Memory B cell (primary cell): ENCODE data around the gene MAP7.

Experiments
- ATAC-seq: fragments of 150-1000 bp; cut with Tn5 transposase; 2 replicates; pipeline ENCODE4 v1.10.0; 2021; ENCODE audit warnings: low read depth, mild to moderate bottlenecking, moderate library complexity
- DNase-seq, 2 donors: peaks; one replicate each; pipeline ENCODE4 v3.0.0; 2022; ENCODE audit warnings: low spot score in 2 of 2
- H3K27ac Mint-ChIP-seq: one replicate; pipeline ENCODE4 v1.8.0; 2022; ENCODE audit warnings: mild to moderate bottlenecking, moderate library complexity, mixed read lengths
- H3K27me3 Mint-ChIP-seq: one replicate; pipeline ENCODE4 v1.8.0; 2022; ENCODE audit warnings: mixed read lengths
- H3K36me3 Mint-ChIP-seq: one replicate; pipeline ENCODE4 v1.8.0; 2022; ENCODE audit warnings: mild to moderate bottlenecking, mixed read lengths
- H3K4me1 Mint-ChIP-seq: one replicate; pipeline ENCODE4 v1.8.0; 2022; ENCODE audit warnings: mixed read lengths
- H3K4me3 Mint-ChIP-seq: one replicate; pipeline ENCODE4 v1.8.0; 2022; ENCODE audit warnings: mild to moderate bottlenecking, moderate library complexity, mixed read lengths
- H3K9me3 Mint-ChIP-seq: one replicate; pipeline ENCODE4 v1.8.0; 2022; ENCODE audit warnings: mixed read lengths

The MAP7 gene

DNA sequence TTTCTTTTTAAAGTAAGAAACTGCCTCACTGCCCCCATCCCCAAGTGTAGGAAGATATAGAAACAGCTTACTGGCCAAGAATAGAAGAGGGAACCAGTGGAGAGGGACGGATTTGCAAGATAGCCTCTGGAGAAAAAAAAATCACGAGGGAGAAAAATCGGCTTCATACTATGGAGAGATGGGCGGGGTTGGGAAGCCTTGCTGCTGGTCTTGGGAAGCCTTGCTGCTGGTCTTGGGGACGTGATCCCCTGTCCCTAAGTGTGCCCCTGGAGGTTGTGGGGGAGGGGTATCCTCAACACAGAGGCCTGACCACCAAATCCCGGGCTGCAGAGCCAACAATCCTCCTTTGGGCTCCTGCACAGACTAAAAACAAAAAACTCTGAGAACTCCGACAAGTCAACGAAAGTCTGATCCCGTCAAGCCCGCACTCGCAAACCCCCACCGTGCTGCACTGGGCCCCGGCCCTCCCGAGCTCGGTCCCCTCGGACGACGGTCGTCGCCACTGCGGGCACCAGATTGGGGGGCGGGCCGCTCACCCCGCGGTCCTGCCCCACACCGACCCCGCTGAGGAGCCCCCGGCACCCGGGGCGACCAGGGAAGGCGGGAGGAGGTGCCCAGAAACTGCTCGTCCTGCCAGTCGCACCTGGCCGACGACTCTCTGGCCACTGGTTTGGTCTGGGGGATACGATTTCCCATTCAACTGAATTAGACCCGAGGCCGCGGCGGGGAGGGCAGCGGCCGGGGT lies 750 bp downstream of the MAP7 start:
- H3K9me3 Mint-ChIP-seq, result no peaks in the 10 kb centered on the region
- no peak overlapping the region for H3K27ac Mint-ChIP-seq
- DNase-seq, result peak; percentile 4 to 24
- no peaks in the 10 kb centered on the region for H3K36me3 Mint-ChIP-seq
- H3K4me3 Mint-ChIP-seq, result peak overlapping the region; percentile 35
- ATAC-seq, result no peak
- peaks cover 19% of the 10 kb centered on the region for H3K27me3 Mint-ChIP-seq
- H3K4me1 Mint-ChIP-seq, result no peaks in the 10 kb centered on the region

DNA sequence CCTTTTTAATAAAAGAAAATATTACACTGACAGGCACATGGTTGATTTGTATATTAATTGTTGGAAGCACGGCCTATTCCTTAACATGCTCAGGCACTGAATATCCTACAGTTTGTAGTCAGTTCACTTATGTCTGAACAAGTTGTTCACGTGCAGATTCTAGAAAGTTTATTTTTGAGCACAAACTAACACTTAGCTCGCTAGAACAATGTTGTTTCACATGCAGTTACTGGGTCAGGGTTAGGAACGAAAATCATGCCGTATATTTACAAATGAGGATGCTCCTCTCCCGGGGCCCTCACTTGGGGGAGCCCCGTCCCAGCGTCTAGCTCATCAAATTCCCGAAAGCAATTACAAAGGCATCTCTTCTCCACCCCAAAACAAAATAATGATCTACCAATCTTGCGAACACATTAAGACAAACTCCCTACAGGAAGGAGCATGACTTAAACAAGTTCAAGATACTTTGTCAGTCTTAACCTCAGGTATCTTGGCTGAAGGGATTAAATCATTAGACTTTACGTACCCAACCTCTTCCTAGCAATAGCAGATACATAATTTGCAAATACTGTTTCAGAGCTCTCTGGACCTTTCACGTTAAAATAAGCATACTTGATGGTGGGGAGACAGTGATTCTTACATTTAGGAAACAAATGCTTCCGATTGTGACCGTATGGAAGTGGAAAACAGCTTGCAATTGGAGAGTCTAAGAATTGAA lies 1.5 kb downstream of the MAP7 start:
- peaks cover 23% of the 10 kb centered on the region for H3K27me3 Mint-ChIP-seq
- H3K36me3 Mint-ChIP-seq, result no peaks in the 10 kb centered on the region
- H3K4me1 Mint-ChIP-seq, result no peaks in the 10 kb centered on the region
- DNase-seq (no peak), ATAC-seq (no peak)
- H3K4me3 Mint-ChIP-seq, result peak overlapping the region; percentile 35
- H3K27ac Mint-ChIP-seq, result no peak overlapping the region
- H3K9me3 Mint-ChIP-seq, result no peaks in the 10 kb centered on the region

GRCh38 chr6:136547871-136548270 lies 2.4 kb downstream of the MAP7 start:
- Mint-ChIP-seq H3K4me3 (no peak overlapping the region), H3K9me3 (no peaks in the 10 kb centered on the region), H3K27ac (no peak overlapping the region), H3K27me3 (peaks cover 25% of the 10 kb centered on the region), H3K4me1 (no peaks in the 10 kb centered on the region), H3K36me3 (no peaks in the 10 kb centered on the region)
- ATAC-seq, result no peak
- DNase-seq, result no peak

- DNase-seq, result no peak
- Mint-ChIP-seq H3K4me3 (no peak overlapping the region), H3K27ac (no peak overlapping the region), H3K9me3 (no peaks in the 10 kb centered on the region), H3K36me3 (no peaks in the 10 kb centered on the region), H3K4me1 (no peaks in the 10 kb centered on the region), H3K27me3 (peaks cover 25% of the 10 kb centered on the region)
- no peak for ATAC-seq
These were observed 2.9 kb downstream of the MAP7 start for GRCh38 chr6:136547336-136547735.

- H3K9me3 Mint-ChIP-seq, result no peaks in the 10 kb centered on the region
These were observed 3.9 kb downstream of the MAP7 start for GRCh38 chr6:136546331-136546730.

DNA sequence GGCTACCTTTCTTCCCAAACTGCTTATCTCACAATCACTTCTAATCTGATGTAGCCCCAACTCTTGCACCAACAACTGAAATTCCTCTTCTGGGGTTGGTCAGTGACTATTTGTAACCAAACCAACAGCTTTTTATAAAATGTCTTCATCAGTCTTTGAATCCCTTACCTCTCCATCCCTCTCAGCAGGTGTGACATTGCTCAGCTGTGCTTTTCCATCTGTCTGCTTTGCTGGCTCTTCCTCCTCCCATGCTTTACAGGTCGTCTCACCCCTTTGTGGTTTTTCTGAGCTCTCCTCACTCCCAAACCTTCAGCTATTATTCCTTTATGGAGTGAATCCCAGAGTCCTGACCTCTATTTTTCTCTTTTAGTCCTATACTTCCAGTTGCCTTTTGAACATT lies 5.9 kb downstream of the MAP7 start:
- Mint-ChIP-seq H3K4me1 (no peaks in the 10 kb centered on the region), H3K4me3 (no peak overlapping the region), H3K9me3 (no peaks in the 10 kb centered on the region), H3K36me3 (no peaks in the 10 kb centered on the region), H3K27ac (no peak overlapping the region), H3K27me3 (peaks cover 29% of the 10 kb centered on the region)
- DNase-seq (no peak), ATAC-seq (no peak)

More at GRCh38 chr6:136546331-136546730, 3.9 kb downstream of the MAP7 start:
- peaks cover 25% of the 10 kb centered on the region for H3K27me3 Mint-ChIP-seq
- no peak for ATAC-seq
- DNase-seq, result no peak
- no peak overlapping the region for H3K4me3 Mint-ChIP-seq
- H3K27ac Mint-ChIP-seq, result no peak overlapping the region
- H3K4me1 Mint-ChIP-seq, result no peaks in the 10 kb centered on the region
- no peaks in the 10 kb centered on the region for H3K36me3 Mint-ChIP-seq

GRCh38 chr6:136541395-136541794 lies 8.8 kb downstream of the MAP7 start:
- Mint-ChIP-seq H3K27me3 (peaks cover 20% of the 10 kb centered on the region), H3K36me3 (no peaks in the 10 kb centered on the region), H3K4me3 (no peak overlapping the region), H3K27ac (no peak overlapping the region), H3K4me1 (no peaks in the 10 kb centered on the region), H3K9me3 (no peaks in the 10 kb centered on the region)
- no peak for DNase-seq
- ATAC-seq, result no peak

DNA sequence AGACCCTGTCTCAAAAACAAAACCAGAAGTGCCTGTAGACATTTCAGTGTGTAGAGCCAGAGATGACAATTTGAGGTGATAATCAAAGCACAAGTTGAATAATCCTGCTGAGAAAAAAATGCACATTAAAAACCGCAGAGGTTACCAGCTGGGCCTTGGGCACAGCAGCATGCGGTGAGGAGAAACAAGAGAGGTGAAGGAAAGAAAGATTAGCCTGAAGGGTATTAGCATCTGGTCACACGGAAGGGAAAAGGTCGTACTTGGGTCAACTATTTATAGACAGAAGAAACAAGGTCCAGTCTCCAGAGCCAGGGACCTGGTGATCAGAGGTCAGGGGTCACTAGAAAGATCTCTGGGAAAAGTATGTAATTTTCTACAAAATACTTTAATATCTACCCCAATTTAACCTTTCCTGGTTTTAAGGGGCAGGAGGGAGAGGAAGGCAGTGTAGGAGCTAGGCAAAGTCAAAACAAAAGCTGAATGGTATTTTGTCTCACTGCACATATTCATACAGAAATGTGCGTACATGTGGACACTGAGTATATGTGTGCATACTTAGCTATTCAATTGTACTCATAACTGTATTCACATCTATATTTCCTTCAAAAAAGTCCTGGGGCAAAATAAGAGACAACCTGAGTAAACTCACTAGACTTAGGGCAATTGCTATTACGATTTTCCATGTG lies 10.1 kb downstream of the MAP7 start:
- Mint-ChIP-seq H3K36me3 (no peaks in the 10 kb centered on the region), H3K9me3 (no peaks in the 10 kb centered on the region), H3K4me1 (no peaks in the 10 kb centered on the region), H3K4me3 (no peak overlapping the region), H3K27ac (no peak overlapping the region), H3K27me3 (peaks cover 17% of the 10 kb centered on the region)
- ATAC-seq (no peak), DNase-seq (no peak)

DNA sequence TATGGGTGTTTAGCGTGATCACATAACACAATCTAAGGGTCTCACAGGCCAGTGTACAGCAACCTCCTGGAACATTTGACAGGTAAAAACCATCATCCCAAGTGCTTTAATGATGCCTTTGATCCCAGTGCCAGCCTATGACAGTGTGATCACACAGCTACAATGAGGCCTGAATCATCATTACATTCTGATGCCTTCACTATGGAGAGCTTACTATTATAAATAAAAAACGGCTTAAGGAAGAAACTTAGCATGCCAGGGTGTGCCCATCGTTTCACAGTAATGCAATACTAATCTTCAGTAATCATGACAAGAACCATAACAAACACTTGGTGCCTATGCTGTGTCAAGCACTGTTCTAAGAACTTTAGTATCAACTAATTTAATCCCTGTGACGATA lies 11.4 kb downstream of the MAP7 start:
- no peak overlapping the region for H3K27ac Mint-ChIP-seq
- no peaks in the 10 kb centered on the region for H3K9me3 Mint-ChIP-seq
- H3K4me1 Mint-ChIP-seq, result no peaks in the 10 kb centered on the region
- no peak overlapping the region for H3K4me3 Mint-ChIP-seq
- no peaks in the 10 kb centered on the region for H3K36me3 Mint-ChIP-seq
- no peak for DNase-seq
- ATAC-seq, result no peak
- peaks cover 8% of the 10 kb centered on the region for H3K27me3 Mint-ChIP-seq

DNA sequence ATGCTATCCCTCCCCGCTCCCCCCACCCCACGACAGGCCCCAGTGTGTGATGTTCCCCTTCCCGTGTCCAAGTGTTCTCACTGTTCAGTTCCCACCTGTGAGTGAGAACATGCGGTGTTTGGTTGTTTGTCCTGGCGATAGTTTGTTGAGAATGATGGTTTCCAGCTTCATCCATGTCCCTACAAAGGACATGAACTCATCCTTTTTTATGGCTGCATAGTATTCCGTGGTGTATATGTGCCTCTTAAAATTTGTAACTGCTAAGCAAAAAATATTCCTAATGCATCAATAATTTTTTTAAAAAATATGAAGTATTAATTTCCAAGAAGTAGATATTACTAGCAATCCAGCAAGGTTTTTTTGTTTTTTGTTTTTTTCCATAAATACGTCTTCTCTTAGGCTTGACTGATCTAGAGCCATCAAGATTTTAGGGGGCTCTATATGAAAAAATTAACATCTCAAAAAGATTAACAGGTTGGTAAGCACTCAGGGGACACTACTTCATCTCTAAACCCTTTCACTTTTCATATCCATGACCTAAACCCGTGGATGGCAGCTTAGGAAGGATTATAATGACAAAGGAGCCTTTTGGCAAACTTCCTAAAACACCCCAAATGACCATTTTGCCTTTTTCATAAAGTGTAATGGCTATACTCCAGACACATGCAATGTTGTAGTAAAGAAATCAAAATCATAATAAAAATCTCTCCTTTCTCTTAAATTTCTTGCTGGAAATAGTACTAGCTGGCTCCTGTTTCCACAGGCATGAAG lies 14.2 kb downstream of the MAP7 start:
- no peak overlapping the region for H3K27ac Mint-ChIP-seq

DNA sequence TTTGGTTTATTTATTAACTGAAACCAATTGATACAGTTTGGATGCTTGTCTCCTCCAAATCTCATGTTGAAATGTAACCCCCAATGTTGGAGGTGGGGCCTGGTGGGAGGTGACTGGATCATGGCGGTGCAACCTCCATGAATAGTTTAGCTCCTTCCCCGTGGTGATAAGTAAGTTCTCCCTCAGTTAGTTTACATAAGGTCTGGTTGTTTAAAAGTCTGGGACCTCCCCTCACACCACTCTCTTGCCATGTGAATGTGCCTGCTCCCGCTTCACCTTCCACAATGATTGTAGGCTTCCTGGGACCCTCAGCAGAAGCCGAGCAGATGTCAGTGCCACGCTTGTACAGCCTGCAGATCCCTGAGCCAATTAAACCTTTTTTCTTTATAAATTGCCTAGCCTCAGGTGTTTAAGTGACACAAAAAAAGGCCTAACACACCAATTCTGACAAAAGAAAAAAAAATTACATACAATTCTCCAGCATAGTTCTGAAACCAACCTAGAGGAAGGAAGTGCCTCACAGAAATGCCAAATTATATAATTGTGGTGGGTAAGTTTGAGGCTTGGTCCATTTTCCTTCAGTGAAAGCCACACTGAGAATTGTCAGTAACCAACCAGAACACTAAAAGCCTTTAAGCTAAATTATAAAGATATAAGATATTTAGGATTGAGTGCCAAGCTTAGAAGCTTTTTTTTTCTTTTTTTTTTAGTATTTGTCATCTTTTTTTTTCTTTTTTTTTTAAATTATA lies 15.0 kb downstream of the MAP7 start:
- no peak overlapping the region for H3K27ac Mint-ChIP-seq
- H3K4me3 Mint-ChIP-seq, result no peak overlapping the region
- no peaks in the 10 kb centered on the region for H3K36me3 Mint-ChIP-seq
- no peaks in the 10 kb centered on the region for H3K4me1 Mint-ChIP-seq
- H3K9me3 Mint-ChIP-seq, result no peaks in the 10 kb centered on the region
- ATAC-seq, result no peak
- peaks cover 10% of the 10 kb centered on the region for H3K27me3 Mint-ChIP-seq
- no peak for DNase-seq

More for the DNA sequence above, 14.2 kb downstream of the MAP7 start:
- Mint-ChIP-seq H3K4me3 (no peak overlapping the region), H3K36me3 (no peaks in the 10 kb centered on the region), H3K9me3 (no peaks in the 10 kb centered on the region), H3K4me1 (no peaks in the 10 kb centered on the region), H3K27me3 (peaks cover 13% of the 10 kb centered on the region)
- no peak for ATAC-seq
- no peak for DNase-seq

GRCh38 chr6:136534268-136534667 lies 16.0 kb downstream of the MAP7 start:
- no peak overlapping the region for H3K4me3 Mint-ChIP-seq
- no peak for ATAC-seq

DNA sequence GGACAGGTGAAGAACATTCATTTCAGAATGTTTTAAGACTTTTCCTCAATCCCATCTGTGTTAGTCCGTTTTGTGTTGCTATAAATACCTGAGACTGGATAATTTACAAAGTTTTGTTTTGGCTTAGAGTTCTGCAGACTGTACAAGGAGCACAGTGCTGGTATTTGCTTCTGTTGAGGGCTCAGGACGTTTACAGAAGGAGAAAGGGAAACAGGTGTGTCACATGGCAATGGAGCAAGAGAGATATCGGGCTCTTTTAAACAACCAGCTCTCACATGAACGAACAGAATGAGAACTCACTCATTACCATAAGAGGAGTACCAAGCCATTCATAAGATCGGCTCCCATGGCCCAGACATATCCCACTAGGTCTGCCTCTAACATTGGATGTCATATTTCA lies 16.7 kb downstream of the MAP7 start:
- H3K4me1 Mint-ChIP-seq, result no peaks in the 10 kb centered on the region
- ATAC-seq (no peak), DNase-seq (no peak)
- H3K27ac Mint-ChIP-seq, result no peak overlapping the region
- peaks cover 10% of the 10 kb centered on the region for H3K27me3 Mint-ChIP-seq
- no peak overlapping the region for H3K4me3 Mint-ChIP-seq
- H3K9me3 Mint-ChIP-seq, result no peaks in the 10 kb centered on the region
- H3K36me3 Mint-ChIP-seq, result no peaks in the 10 kb centered on the region

More at GRCh38 chr6:136534268-136534667, 16.0 kb downstream of the MAP7 start:
- DNase-seq, result no peak
- Mint-ChIP-seq H3K4me1 (no peaks in the 10 kb centered on the region), H3K27ac (no peak overlapping the region), H3K36me3 (no peaks in the 10 kb centered on the region), H3K9me3 (no peaks in the 10 kb centered on the region), H3K27me3 (peaks cover 10% of the 10 kb centered on the region)
